Liver (tissue), 9 donors: ENCODE measurements around the gene SLC6A2. TPM values are rescaled to one million over a fixed set of nuclear protein-coding genes. Genes with fewer than 3 reads are reported as not detected.

ENCODE experiments used
- DNase-seq: peaks from one replicate; pipeline ENCODE4 v3.0.0-alpha.2; 2017; ENCODE audit warnings: low spot score
- H3K27ac ChIP-seq, 2 donors: one replicate each; pipeline ENCODE4 v1.7.0; 2013; ENCODE audit warnings: inconsistent platforms in 2 of 2, low read length in 2 of 2, control low read depth in 1 of 2, low read depth in 1 of 2, mild to moderate bottlenecking in 1 of 2
- H3K27me3 ChIP-seq, 4 donors: one replicate each; pipeline versions ENCODE4 v1.6.1 to v1.7.0; 2013; ENCODE audit warnings: low read length in 3 of 4, inconsistent platforms in 1 of 4, mild to moderate bottlenecking in 1 of 4, moderate library complexity in 1 of 4; ENCODE audit not compliant: control insufficient read depth in 4 of 4, insufficient read depth in 4 of 4
- H3K36me3 ChIP-seq, 4 donors: one replicate each; pipeline versions ENCODE4 v1.6.1 to v1.7.0; 2013; ENCODE audit warnings: low read length in 3 of 4, mild to moderate bottlenecking in 3 of 4, low read depth in 1 of 4, moderate library complexity in 1 of 4; ENCODE audit not compliant: control insufficient read depth in 4 of 4, insufficient read depth in 3 of 4
- H3K4me1 ChIP-seq, 4 donors: one replicate each; pipeline versions ENCODE4 v1.6.1 to v1.7.0; 2013; ENCODE audit warnings: low read length in 3 of 4, mild to moderate bottlenecking in 3 of 4, moderate library complexity in 1 of 4; ENCODE audit not compliant: control insufficient read depth in 4 of 4, insufficient read depth in 4 of 4
- H3K4me3 ChIP-seq, 3 donors: one replicate each; pipeline versions ENCODE4 v1.6.1 to v1.7.0; 2013; ENCODE audit warnings: low read length in 3 of 3, control low read depth in 1 of 3, low read depth in 1 of 3, mild to moderate bottlenecking in 1 of 3
- H3K9ac ChIP-seq, 2 donors: one replicate each; pipeline ENCODE4 v1.7.0; 2013; ENCODE audit warnings: low read length in 2 of 2, mild to moderate bottlenecking in 2 of 2, moderate library complexity in 2 of 2, control low read depth in 1 of 2, low read depth in 1 of 2
- H3K9me3 ChIP-seq, 4 donors: one replicate each; pipeline versions ENCODE4 v1.6.1 to v1.7.0; 2013; ENCODE audit warnings: low read length in 3 of 4; ENCODE audit not compliant: control insufficient read depth in 4 of 4
- EGR1 ChIP-seq, 2 donors: IDR thresholded peaks; 2 replicates each; pipeline ENCODE4 v1.6.1; 2016 to 2018; ENCODE audit warnings: antibody characterized with exemption in 2 of 2, low read depth in 2 of 2
- FOXA2 ChIP-seq: IDR thresholded peaks from 2 replicates; pipeline ENCODE4 v1.6.1; 2016; ENCODE audit warnings: antibody characterized with exemption
- HNF4A ChIP-seq, 2 donors: conservative IDR thresholded peaks; 2 replicates each; pipeline ENCODE4 v1.6.1; 2016; ENCODE audit warnings: antibody characterized with exemption in 2 of 2, mild to moderate bottlenecking in 2 of 2
- HNF4G ChIP-seq: IDR thresholded peaks from 2 replicates; pipeline ENCODE4 v1.6.1; 2016; ENCODE audit warnings: antibody characterized with exemption
- JUND ChIP-seq, 2 donors: IDR thresholded peaks; 2 replicates each; pipeline ENCODE4 v1.6.1; 2016; ENCODE audit warnings: antibody characterized with exemption in 2 of 2
- MAX ChIP-seq: IDR thresholded peaks from 2 replicates; pipeline ENCODE4 v1.6.1; 2016; ENCODE audit warnings: antibody characterized with exemption
- NR2F2 ChIP-seq: IDR thresholded peaks from 2 replicates; pipeline ENCODE4 v1.6.1; 2016; ENCODE audit warnings: antibody characterized with exemption
- RAD21 ChIP-seq, 2 donors: IDR thresholded peaks; 2 replicates each; pipeline ENCODE4 v1.6.1; 2016; ENCODE audit warnings: antibody characterized with exemption in 2 of 2, mild to moderate bottlenecking in 2 of 2
- RXRA ChIP-seq, 2 donors: IDR thresholded peaks; 2 replicates each; pipeline ENCODE4 v1.6.1; 2017 to 2018; ENCODE audit warnings: antibody characterized with exemption in 2 of 2, mild to moderate bottlenecking in 1 of 2
- SP1 ChIP-seq: IDR thresholded peaks from 2 replicates; pipeline ENCODE4 v1.6.1; 2018; ENCODE audit warnings: antibody characterized with exemption, mild to moderate bottlenecking
- TAF1 ChIP-seq: conservative IDR thresholded peaks from 2 replicates; pipeline ENCODE4 v1.6.1; 2016; ENCODE audit warnings: antibody characterized with exemption, mild to moderate bottlenecking
- YY1 ChIP-seq: IDR thresholded peaks from 2 replicates; pipeline ENCODE4 v1.6.1; 2016; ENCODE audit warnings: antibody characterized with exemption, mild to moderate bottlenecking
- ZBTB33 ChIP-seq: IDR thresholded peaks from 2 replicates; pipeline ENCODE4 v1.6.1; 2016; ENCODE audit warnings: antibody characterized with exemption
- WGBS: extraction: QIAGEN DNeasy Blood & Tissue Kit; methylation state at CpG from one replicate; pipeline ENCODE4 v1.1.7; 2013; 5-methylcytosine and 5-hydroxymethylcytosine counted together
- polyA plus RNA-seq, 2 donors: library from polyadenylated mRNA; stranded (reverse) in 1 of 2; unstranded in 1 of 2; fragments of 200-250 nt in 1 of 2; fragments of >200 nt in 1 of 2; fragmentation: Nextera tagmentation in 1 of 2; extraction: Ambion mirVana in 1 of 2; gene quantifications; one replicate each; pipeline versions ENCODE4 v1.2.1 to v1.2.3, GENCODE V29; 2013 to 2015
- total RNA-seq, 2 donors: library from RNA; depleted of rRNA; stranded (reverse); fragments of >200 nt; gene quantifications; one replicate each; pipeline ENCODE4 v1.2.3, GENCODE V29; 2014
- TF ChIP-seq, protein P1 (sequence below): IDR thresholded peaks from 2 replicates; pipeline ENCODE4 v1.6.1; 2016; ENCODE audit warnings: antibody characterized with exemption
- TF ChIP-seq, protein P2 (sequence below): fragments of 150-350 bp; IDR thresholded peaks from 2 replicates; pipeline ENCODE4 v1.5.1; 2017; ENCODE audit warnings: improper control_type of control experiment, low read depth, low read length; ENCODE audit not compliant: missing input control
- donor health status: healthy.
- donor health status: healthy.
- donor health status: healthy.
- donor health status: healthy.
- donor health status: healthy.

Gene SLC6A2
- total and polyA plus RNA-seq, 4 donors = under 0.01 to 0.10 (median 0.07) TPM; not detected in 1

DNA sequence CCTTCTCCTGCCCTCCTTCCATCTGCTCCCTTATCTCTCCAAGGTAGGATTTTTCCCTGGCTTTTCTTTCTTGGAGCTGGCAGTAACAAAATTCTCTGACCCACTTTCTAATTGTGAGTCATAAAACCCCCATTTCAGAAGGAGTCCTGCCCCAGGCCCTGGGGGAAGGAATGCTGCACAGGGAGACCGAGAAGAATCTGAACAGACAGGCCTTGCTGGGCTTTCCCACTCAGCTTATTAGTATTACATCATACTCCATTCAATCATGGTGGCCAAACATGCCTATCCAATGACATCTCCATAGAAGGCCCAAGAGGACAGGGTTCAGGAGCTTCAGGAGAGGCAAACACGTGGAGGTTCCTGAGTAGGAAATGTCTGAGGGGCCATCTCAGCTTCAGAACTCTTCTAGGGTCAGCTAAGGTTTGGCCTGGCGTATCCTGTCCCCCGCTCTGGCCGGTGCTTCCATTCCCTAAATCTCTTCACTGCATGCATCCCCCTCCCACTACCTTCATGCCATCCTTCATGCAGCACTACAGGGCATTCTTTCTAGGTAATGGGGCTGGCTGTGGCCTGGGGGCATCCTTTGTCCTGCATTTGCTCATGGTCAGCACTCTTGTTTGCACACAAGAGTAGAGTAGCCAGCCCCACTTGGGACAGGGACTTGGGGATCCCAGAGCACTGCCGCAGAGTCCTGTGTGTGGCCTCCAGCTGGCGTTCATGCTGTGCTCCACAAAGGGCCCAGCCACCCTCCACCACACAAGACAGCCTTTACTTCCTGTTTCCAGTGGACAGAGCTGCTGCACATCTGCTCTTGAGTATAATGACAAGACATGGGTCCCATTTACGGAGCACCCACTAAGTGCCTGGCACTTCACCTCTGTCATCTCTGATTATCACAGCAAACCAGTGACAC, 8.2 kb downstream of the SLC6A2 start:
- no peak for TF ChIP-seq NR2F2
- TF ChIP-seq FOXA2 = no peak
- no peak for TF ChIP-seq EGR1 (IDR thresholded peaks at IDR 0.05; ENCODE audit: low read depth in 2 of 2)
- TF ChIP-seq HNF4A (conservative IDR thresholded peaks at IDR 0.05) = no peak
- no peak for TF ChIP-seq RAD21 (IDR thresholded peaks at IDR 0.05)
- TF ChIP-seq SP1 = no peak
- TF ChIP-seq TAF1 = no peak
- no peak for TF ChIP-seq YY1
- no peak for TF ChIP-seq RXRA (IDR thresholded peaks at IDR 0.05)
- no peak for TF ChIP-seq HNF4G
- TF ChIP-seq, protein P1, sequence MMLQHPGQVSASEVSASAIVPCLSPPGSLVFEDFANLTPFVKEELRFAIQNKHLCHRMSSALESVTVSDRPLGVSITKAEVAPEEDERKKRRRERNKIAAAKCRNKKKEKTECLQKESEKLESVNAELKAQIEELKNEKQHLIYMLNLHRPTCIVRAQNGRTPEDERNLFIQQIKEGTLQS = no peak
- no peak for TF ChIP-seq JUND (IDR thresholded peaks at IDR 0.05)
- TF ChIP-seq, protein P2, sequence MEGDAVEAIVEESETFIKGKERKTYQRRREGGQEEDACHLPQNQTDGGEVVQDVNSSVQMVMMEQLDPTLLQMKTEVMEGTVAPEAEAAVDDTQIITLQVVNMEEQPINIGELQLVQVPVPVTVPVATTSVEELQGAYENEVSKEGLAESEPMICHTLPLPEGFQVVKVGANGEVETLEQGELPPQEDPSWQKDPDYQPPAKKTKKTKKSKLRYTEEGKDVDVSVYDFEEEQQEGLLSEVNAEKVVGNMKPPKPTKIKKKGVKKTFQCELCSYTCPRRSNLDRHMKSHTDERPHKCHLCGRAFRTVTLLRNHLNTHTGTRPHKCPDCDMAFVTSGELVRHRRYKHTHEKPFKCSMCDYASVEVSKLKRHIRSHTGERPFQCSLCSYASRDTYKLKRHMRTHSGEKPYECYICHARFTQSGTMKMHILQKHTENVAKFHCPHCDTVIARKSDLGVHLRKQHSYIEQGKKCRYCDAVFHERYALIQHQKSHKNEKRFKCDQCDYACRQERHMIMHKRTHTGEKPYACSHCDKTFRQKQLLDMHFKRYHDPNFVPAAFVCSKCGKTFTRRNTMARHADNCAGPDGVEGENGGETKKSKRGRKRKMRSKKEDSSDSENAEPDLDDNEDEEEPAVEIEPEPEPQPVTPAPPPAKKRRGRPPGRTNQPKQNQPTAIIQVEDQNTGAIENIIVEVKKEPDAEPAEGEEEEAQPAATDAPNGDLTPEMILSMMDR = no peak
- TF ChIP-seq ZBTB33 = no peak
- TF ChIP-seq MAX = no peak
- Histone ChIP-seq H3K27me3 (no peaks in the 10 kb centered on the region), H3K9ac (no peak overlapping the region), H3K4me1 (no peaks in the 10 kb centered on the region), H3K27ac (no peak overlapping the region), H3K9me3 (no peaks in the 10 kb centered on the region), H3K36me3 (no peaks in the 10 kb centered on the region), H3K4me3 (no peak overlapping the region)
- no peak for DNase-seq
- 87% methylated on average over 8 of the region's 8 CpGs for WGBS

DNA sequence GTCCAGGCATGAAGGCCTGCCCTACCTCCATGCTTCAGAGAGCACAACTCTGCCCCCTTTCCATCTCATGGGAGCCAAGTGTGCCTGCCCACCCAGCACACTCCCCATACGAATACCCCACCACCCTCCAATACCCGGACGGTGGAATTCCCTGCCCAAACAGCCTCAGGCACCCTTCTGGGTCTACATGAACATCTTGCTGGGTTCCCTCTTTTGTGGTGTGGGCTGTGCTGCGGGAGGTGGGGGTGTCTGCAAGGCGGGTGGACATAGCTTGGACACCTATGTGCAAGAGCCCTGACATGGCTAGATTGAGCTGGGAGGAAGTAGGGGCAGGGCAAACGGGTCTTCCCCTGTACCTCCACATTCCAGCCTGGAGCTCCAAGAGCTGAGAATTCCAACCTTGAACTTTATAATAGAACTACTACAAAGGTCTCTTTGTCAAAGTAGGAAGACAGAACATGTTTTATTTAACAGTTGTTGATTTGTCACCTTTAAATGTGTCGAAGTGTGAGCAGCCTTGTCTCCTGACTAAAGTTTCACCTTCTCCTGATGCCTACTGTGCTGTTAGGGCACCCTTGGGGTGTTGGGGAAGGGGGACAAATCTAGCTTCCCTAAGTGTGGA, 9.1 kb downstream of the SLC6A2 start:
- Histone ChIP-seq H3K36me3 (no peaks in the 10 kb centered on the region), H3K9ac (no peak overlapping the region), H3K4me3 (no peak overlapping the region), H3K4me1 (no peaks in the 10 kb centered on the region), H3K27ac (no peak overlapping the region), H3K27me3 (no peaks in the 10 kb centered on the region), H3K9me3 (no peaks in the 10 kb centered on the region)
- DNase-seq = no peak
- TF ChIP-seq JUND (IDR thresholded peaks at IDR 0.05) (no peak), HNF4A (conservative IDR thresholded peaks at IDR 0.05) (no peak)
- TF ChIP-seq, protein P1 = no peak
- WGBS = 85% methylated on average over 7 of the region's 7 CpGs
